HCT116 (cell line): ENCODE data around the gene GALNT14. TPM values are rescaled to one million over a fixed set of nuclear protein-coding genes. Genes with fewer than 3 reads are reported as not detected.

Experiments
- total RNA-seq: library from RNA; stranded (reverse); gene quantifications from one replicate; pipeline ENCODE4 v1.2.1, GENCODE V29; 2021; ENCODE audit not compliant: unreplicated experiment

The GALNT14 gene
- total RNA-seq, 1 experiment from 2014 or later = 11.2 TPM

Other genes with a start within 250 kb of the GALNT14 start
- gene CAPN14, start 79.1 kb upstream of the GALNT14 start, total RNA-seq = not detected
- not detected for gene EHD3, start 95.7 kb upstream of the GALNT14 start, total RNA-seq